ENCODE measurements around the gene AVP.

DNA sequence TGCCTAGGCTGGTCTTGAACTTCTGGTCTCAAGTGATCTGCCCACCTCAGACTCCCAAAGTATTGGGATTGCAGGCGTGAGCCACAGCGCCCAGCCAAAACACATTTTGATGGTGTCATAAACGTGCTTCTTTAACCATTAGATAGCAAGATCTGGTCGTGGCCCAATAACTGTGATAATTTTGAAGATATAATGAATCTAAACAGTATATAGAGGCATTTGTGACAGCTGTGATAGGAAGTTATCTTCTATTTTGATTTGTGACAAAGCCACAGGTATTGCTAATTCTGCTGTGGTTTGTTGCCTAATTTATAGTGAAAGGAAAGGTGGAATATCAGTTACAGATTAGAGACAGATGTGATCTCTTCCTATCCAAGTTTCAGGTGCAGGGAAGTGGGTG, 13.8 kb downstream of the AVP start:
- TF ChIP-seq POLR2A (IDR thresholded peaks at IDR 0.05) = no peak
- TF ChIP-seq, protein P1, sequence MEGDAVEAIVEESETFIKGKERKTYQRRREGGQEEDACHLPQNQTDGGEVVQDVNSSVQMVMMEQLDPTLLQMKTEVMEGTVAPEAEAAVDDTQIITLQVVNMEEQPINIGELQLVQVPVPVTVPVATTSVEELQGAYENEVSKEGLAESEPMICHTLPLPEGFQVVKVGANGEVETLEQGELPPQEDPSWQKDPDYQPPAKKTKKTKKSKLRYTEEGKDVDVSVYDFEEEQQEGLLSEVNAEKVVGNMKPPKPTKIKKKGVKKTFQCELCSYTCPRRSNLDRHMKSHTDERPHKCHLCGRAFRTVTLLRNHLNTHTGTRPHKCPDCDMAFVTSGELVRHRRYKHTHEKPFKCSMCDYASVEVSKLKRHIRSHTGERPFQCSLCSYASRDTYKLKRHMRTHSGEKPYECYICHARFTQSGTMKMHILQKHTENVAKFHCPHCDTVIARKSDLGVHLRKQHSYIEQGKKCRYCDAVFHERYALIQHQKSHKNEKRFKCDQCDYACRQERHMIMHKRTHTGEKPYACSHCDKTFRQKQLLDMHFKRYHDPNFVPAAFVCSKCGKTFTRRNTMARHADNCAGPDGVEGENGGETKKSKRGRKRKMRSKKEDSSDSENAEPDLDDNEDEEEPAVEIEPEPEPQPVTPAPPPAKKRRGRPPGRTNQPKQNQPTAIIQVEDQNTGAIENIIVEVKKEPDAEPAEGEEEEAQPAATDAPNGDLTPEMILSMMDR (IDR thresholded peaks at IDR 0.05) = no peak
